ENCODE measurements around the gene OGDH.

Gene OGDH

DNA sequence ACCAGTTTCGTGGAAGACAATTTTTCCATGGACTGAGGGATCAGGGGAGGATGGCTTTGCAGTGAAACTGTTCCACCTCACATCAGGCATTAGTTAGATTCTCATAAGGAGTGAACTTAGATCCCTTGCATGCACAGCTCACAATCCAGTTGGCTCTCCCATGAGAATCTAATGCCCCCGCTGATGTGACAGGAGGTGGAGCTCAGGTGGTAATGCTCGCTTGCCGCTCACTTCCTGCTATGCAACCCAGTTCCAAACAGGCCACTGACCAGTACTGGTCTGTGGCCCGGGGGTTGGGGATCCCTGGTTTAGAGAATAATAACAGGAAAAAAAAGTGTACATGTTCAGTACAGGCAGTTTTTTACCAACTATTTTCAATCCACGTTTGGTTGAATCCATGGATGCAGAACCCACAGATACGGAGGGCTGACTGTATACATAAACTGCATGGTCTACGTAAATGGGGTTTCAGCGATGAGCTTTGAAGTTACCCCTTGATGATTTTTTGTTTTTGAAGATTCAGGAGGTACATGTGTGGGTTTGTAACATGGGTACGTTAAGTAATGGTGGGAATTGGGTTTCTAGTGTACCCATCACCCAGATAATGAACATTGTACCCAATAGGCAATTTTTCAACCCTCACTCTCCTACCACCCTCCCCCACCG is 24.5 kb downstream of the OGDH start:
- DNase-seq = no peak
- Histone ChIP-seq H3K9me3 (no peaks in the 10 kb centered on the region), H3K4me3 (no peak overlapping the region), H3K4me1 (peaks cover 0 to 15% (median 9%) of the 10 kb centered on the region in 4 donors), H3K27ac (no peak overlapping the region), H3K27me3 (no peaks in the 10 kb centered on the region), H3K36me3 (peaks cover 10 to 20% (median 12%) of the 10 kb centered on the region in 3 donors)
- TF ChIP-seq, protein P1, sequence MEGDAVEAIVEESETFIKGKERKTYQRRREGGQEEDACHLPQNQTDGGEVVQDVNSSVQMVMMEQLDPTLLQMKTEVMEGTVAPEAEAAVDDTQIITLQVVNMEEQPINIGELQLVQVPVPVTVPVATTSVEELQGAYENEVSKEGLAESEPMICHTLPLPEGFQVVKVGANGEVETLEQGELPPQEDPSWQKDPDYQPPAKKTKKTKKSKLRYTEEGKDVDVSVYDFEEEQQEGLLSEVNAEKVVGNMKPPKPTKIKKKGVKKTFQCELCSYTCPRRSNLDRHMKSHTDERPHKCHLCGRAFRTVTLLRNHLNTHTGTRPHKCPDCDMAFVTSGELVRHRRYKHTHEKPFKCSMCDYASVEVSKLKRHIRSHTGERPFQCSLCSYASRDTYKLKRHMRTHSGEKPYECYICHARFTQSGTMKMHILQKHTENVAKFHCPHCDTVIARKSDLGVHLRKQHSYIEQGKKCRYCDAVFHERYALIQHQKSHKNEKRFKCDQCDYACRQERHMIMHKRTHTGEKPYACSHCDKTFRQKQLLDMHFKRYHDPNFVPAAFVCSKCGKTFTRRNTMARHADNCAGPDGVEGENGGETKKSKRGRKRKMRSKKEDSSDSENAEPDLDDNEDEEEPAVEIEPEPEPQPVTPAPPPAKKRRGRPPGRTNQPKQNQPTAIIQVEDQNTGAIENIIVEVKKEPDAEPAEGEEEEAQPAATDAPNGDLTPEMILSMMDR (IDR thresholded peaks at IDR 0.05) = no peak
- intact Hi-C loops (cut with DNase I; ENCODE audit: low total_unique reads) = no loop called here

DNA sequence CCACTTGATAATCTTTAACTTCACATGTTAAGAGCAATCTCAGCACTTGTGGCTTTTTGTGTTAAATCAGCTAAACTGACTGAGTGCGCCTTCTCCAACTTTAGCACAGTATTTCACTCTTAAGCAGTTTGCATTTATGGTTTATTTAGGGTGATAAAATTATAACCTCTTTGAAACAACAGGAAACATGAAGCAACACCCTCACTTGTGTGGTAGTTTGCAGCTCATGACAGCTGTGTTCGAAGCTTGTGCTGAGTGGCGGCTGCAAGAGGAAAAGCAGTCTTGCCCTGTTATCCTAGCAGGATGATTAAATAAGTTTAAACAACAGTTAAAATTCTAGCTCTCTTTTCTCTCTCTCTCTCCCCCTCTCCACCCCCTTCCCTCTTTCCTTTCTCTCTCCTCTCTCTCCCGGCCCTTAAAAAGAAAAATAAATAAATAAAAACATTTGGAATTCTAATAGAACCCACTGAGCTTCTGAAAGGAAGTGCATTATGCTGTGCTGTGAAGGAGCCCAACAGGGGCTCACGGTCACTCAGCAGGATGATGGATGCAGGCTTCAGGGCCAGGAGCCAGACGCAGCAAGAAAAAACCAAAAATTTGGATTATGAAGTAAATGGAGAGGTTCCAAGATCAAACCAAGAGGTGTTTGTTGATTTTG is 25.2 kb downstream of the OGDH start:
- no peaks in the 10 kb centered on the region for H3K9me3 ChIP-seq
- TF ChIP-seq, protein P1 (IDR thresholded peaks at IDR 0.05) = no peak
- peaks cover 0 to 15% (median 9%) of the 10 kb centered on the region in 4 donors for H3K4me1 ChIP-seq
- no peak for DNase-seq
- H3K4me3 ChIP-seq = no peak overlapping the region
- intact Hi-C loops (cut with DNase I; ENCODE audit: low total_unique reads) = no loop called here
- H3K36me3 ChIP-seq = peaks cover 5 to 14% (median 9%) of the 10 kb centered on the region in 3 donors
- no peak overlapping the region for H3K27ac ChIP-seq
- no peaks in the 10 kb centered on the region for H3K27me3 ChIP-seq

DNA sequence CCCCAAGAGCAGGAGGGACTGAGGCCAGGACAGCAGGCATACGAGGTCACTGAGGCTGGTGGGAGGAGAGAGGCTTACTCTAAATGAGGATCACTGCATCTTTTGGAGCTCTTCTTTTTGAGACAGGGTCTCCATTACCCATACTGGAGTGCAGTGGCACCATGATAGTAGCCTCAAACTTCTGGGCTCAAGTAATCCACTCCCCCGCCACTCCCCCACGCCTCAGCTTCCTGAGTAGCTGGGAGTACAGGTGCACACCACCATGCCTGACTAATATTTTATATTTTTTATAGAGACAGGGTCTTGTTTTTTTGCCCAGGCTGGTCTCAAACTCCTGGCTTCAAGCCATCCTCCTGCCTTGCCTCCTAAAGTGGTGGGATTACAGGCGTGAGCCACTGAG is 25.8 kb downstream of the OGDH start:
- no peak overlapping the region for H3K4me3 ChIP-seq
- no peak for DNase-seq
- H3K27ac ChIP-seq = no peak overlapping the region
- H3K27me3 ChIP-seq = no peaks in the 10 kb centered on the region
- TF ChIP-seq, protein P1 (IDR thresholded peaks at IDR 0.05) = no peak
- no peaks in the 10 kb centered on the region for H3K9me3 ChIP-seq
- peaks cover 0 to 7% (median 3%) of the 10 kb centered on the region in 3 donors for H3K36me3 ChIP-seq
- peaks cover 0 to 15% (median 9%) of the 10 kb centered on the region in 4 donors for H3K4me1 ChIP-seq
- intact Hi-C loops (cut with DNase I; ENCODE audit: low total_unique reads) = no loop called here

DNA sequence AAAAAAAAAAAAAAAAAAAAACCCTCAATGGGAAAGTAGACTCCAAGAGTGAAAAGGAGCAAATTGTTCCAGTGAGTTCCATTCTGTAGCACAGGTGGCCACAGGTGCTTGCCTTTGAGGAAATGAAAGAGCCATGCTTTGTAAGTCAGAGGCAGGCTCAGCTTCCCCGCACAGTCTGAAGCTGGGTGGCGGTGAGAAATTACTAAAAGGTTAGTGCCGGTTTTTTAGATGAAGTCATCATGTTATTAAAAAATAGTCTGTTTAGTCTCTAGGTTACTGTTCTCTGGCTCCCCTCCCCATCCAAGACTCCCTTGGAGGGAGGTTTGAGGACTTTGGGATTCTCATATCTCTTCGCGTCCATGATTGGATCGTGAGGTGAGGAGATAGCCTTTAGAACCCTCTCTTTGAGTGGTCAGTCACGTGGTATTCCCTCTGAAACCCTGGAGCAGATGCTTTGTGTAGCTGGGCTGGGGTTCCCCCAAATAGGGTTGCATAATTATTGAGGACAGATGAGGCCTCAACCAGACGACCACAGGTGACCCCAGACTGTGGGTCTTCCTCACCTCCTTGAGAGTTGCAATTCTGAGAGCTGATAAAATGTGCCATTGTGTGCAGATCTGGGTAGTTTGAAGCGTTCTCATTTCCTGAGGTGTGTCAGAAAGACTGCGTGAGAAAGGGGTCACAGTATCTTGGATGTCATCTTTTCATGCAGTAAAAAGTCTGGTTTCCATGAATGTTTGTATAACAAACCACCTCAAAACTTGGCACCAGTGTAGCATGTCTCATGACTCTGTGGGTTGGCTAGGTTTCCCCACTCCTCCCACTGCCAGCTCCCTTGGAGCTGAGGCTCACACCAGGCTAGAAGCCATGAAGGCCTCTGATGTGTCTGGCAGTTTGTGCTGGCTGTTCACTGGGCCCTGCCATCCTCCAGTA is 27.1 kb downstream of the OGDH start:
- Histone ChIP-seq H3K9me3 (no peaks in the 10 kb centered on the region), H3K27ac (peak overlapping the region; percentile 46), H3K4me1 (peaks cover 4 to 27% (median 16%) of the 10 kb centered on the region in 4 donors), H3K36me3 (peaks cover 0 to 4% (median 3%) of the 10 kb centered on the region in 3 donors), H3K27me3 (no peaks in the 10 kb centered on the region), H3K4me3 (no peak overlapping the region)
- intact Hi-C loops (cut with DNase I; ENCODE audit: low total_unique reads) = no loop called here
- peak; percentile 76 to 80 for DNase-seq
- TF ChIP-seq, protein P1 (IDR thresholded peaks at IDR 0.05) = no peak

DNA sequence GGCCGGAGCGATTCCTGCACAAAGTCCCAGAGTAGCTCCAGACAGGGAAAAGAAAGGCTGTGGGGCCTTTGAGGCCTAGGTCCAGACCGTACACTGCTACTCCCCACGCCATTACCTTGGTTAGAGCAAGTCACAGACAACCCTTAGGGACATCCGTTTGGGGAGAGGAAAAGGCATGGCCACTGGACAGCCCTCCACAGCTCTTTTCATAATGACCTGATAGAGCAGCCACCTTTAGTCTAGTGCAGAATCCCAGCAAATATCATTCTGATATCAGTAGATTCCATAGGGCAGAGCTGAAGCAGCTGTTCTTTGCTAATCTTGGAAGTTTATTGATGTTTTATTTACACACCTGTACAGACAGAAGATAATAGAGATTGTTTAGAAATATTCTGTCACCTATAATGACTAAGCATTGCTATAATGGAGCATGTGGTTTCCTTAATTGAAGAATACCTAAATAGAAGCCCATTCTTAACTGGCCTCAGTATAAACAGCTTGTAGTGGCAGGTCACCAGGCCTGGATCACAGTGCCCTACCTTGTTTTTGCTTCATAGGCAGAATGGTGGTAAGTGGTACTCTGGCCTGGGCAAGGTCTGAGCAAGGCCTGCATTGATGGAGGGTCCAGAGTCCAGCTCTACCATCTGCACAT is 27.9 kb downstream of the OGDH start:
- H3K4me3 ChIP-seq = no peak overlapping the region
- H3K36me3 ChIP-seq = peaks cover 0 to 4% (median 3%) of the 10 kb centered on the region in 3 donors
- H3K4me1 ChIP-seq = peaks cover 4 to 35% (median 24%) of the 10 kb centered on the region in 4 donors
- H3K9me3 ChIP-seq = no peaks in the 10 kb centered on the region
- no peak for DNase-seq
- TF ChIP-seq, protein P1 (IDR thresholded peaks at IDR 0.05) = no peak
- intact Hi-C loops (cut with DNase I; ENCODE audit: low total_unique reads) = no loop called here
- H3K27me3 ChIP-seq = no peaks in the 10 kb centered on the region
- H3K27ac ChIP-seq = peak overlapping the region; percentile 46
